Measurements from ENCODE around the gene KIF12. TPM values are rescaled to one million over a fixed set of nuclear protein-coding genes. Genes with fewer than 3 reads are reported as not detected.

KIF12 gene
- total RNA-seq, 1 donor from 2014 or later = 0.22 TPM

Other genes starting within 250 kb of the KIF12 start
- 15.5 TPM for gene ZNF618, start 223.0 kb downstream of the KIF12 start, total RNA-seq
- gene AMBP, start 21.0 kb downstream of the KIF12 start, total RNA-seq = not detected
- gene COL27A1, start 56.2 kb upstream of the KIF12 start, total RNA-seq = 42.4 TPM
- 0.76 TPM for gene ORM1, start 223.8 kb upstream of the KIF12 start, total RNA-seq
- not detected for gene ORM2, start 230.6 kb upstream of the KIF12 start, total RNA-seq